ENCODE data around the gene APOC4.

DNA sequence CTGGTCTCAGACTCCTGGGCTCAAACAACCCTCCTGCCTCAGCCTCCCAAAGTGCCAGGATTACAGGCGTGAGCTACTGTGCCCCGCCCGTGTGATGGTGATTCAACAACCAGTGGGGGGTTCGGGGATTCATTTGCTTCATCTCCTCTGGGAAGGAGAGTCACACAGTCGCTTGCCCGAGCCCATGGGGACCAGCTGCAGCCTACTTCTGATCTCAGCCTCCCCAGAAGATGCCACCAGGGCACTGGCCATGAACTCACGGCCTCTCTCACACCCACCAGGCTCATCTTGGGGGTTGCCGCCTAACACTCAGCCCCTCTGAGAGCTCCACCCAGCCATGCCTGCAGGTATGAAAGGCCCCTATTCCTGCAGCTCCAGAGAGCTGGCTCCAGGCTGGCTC lies 44.2 kb upstream of the APOC4 start:
- TF ChIP-seq, protein P1, sequence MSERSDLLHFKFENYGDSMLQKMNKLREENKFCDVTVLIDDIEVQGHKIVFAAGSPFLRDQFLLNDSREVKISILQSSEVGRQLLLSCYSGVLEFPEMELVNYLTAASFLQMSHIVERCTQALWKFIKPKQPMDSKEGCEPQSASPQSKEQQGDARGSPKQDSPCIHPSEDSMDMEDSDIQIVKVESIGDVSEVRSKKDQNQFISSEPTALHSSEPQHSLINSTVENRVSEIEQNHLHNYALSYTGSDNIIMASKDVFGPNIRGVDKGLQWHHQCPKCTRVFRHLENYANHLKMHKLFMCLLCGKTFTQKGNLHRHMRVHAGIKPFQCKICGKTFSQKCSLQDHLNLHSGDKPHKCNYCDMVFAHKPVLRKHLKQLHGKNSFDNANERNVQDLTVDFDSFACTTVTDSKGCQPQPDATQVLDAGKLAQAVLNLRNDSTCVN (tag by site-specific recombination; optimal IDR thresholded peaks at IDR 0.05) = no peak
- TF ChIP-seq, protein P2, sequence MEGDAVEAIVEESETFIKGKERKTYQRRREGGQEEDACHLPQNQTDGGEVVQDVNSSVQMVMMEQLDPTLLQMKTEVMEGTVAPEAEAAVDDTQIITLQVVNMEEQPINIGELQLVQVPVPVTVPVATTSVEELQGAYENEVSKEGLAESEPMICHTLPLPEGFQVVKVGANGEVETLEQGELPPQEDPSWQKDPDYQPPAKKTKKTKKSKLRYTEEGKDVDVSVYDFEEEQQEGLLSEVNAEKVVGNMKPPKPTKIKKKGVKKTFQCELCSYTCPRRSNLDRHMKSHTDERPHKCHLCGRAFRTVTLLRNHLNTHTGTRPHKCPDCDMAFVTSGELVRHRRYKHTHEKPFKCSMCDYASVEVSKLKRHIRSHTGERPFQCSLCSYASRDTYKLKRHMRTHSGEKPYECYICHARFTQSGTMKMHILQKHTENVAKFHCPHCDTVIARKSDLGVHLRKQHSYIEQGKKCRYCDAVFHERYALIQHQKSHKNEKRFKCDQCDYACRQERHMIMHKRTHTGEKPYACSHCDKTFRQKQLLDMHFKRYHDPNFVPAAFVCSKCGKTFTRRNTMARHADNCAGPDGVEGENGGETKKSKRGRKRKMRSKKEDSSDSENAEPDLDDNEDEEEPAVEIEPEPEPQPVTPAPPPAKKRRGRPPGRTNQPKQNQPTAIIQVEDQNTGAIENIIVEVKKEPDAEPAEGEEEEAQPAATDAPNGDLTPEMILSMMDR (tag by site-specific recombination; IDR thresholded peaks at IDR 0.05) = no peak
